ENCODE measurements around the gene MARCKS. TPM values are rescaled to one million over a fixed set of nuclear protein-coding genes. Genes with fewer than 3 reads are reported as not detected.

MARCKS gene
- total RNA-seq, 1 experiment from 2014 or later: 70.1 TPM

- Mint-ChIP-seq H3K27me3 (ENCODE audit: unreplicated experiment) (no peaks in the 10 kb centered on the region), H3K4me1 (ENCODE audit: low read depth, unreplicated experiment) (peaks cover 9% of the 10 kb centered on the region), H3K27ac (ENCODE audit: unreplicated experiment) (no peak overlapping the region), H3K4me3 (ENCODE audit: low read depth, unreplicated experiment) (no peak overlapping the region), H3K36me3 (ENCODE audit: insufficient read depth, unreplicated experiment) (no peaks in the 10 kb centered on the region), H3K9me3 (ENCODE audit: low read depth, unreplicated experiment) (peaks cover 3% of the 10 kb centered on the region)
- intact Hi-C loops (cut with micrococcal nuclease; ENCODE audit: unreplicated experiment): no loop called here
- TF ChIP-seq CTCF (IDR thresholded peaks at IDR 0.05; ENCODE audit: unreplicated experiment): no peak
- no TSS peak for BruUV-seq (replicated peaks)
- DNase-seq: no peak
- CTCF ChIA-PET: no interaction called here
These were observed 27.5 kb upstream of the MARCKS start for GRCh38 chr6:113829696-113830045.

- intact Hi-C loops (cut with micrococcal nuclease; ENCODE audit: unreplicated experiment): no loop called here
- CTCF ChIA-PET: no interaction called here
- H3K4me3 Mint-ChIP-seq (ENCODE audit: low read depth, unreplicated experiment): no peak overlapping the region
- H3K27ac Mint-ChIP-seq (ENCODE audit: unreplicated experiment): no peak overlapping the region
- peaks cover 9% of the 10 kb centered on the region for H3K4me1 Mint-ChIP-seq (ENCODE audit: low read depth, unreplicated experiment)
- BruUV-seq (replicated peaks): no TSS peak
- no peaks in the 10 kb centered on the region for H3K36me3 Mint-ChIP-seq (ENCODE audit: insufficient read depth, unreplicated experiment)
- DNase-seq: no peak
- no peak for TF ChIP-seq CTCF (IDR thresholded peaks at IDR 0.05; ENCODE audit: unreplicated experiment)
- H3K9me3 Mint-ChIP-seq (ENCODE audit: low read depth, unreplicated experiment): peaks cover 3% of the 10 kb centered on the region
- no peaks in the 10 kb centered on the region for H3K27me3 Mint-ChIP-seq (ENCODE audit: unreplicated experiment)
These were observed 27.0 kb upstream of the MARCKS start for GRCh38 chr6:113830140-113830539.

GRCh38 chr6:113833537-113833936 is 23.6 kb upstream of the MARCKS start:
- TF ChIP-seq CTCF (IDR thresholded peaks at IDR 0.05; ENCODE audit: unreplicated experiment): no peak
- Mint-ChIP-seq H3K4me3 (ENCODE audit: low read depth, unreplicated experiment) (no peak overlapping the region), H3K27ac (ENCODE audit: unreplicated experiment) (no peak overlapping the region), H3K36me3 (ENCODE audit: insufficient read depth, unreplicated experiment) (no peaks in the 10 kb centered on the region), H3K27me3 (ENCODE audit: unreplicated experiment) (no peaks in the 10 kb centered on the region), H3K9me3 (ENCODE audit: low read depth, unreplicated experiment) (no peaks in the 10 kb centered on the region), H3K4me1 (ENCODE audit: low read depth, unreplicated experiment) (peaks cover 9% of the 10 kb centered on the region)
- CTCF ChIA-PET: no interaction called here
- BruUV-seq (replicated peaks): no TSS peak
- intact Hi-C loops (cut with micrococcal nuclease; ENCODE audit: unreplicated experiment): no loop called here
- DNase-seq: no peak

GRCh38 chr6:113837170-113837569 is 20.0 kb upstream of the MARCKS start:
- Mint-ChIP-seq H3K4me3 (ENCODE audit: low read depth, unreplicated experiment) (no peak overlapping the region), H3K27me3 (ENCODE audit: unreplicated experiment) (no peaks in the 10 kb centered on the region), H3K36me3 (ENCODE audit: insufficient read depth, unreplicated experiment) (no peaks in the 10 kb centered on the region), H3K9me3 (ENCODE audit: low read depth, unreplicated experiment) (no peaks in the 10 kb centered on the region), H3K4me1 (ENCODE audit: low read depth, unreplicated experiment) (no peaks in the 10 kb centered on the region), H3K27ac (ENCODE audit: unreplicated experiment) (no peak overlapping the region)
- BruUV-seq (replicated peaks): no TSS peak
- CTCF ChIA-PET: no interaction called here
- no peak for TF ChIP-seq CTCF (IDR thresholded peaks at IDR 0.05; ENCODE audit: unreplicated experiment)
- no peak for DNase-seq
- intact Hi-C loops (cut with micrococcal nuclease; ENCODE audit: unreplicated experiment): no loop called here

- no peak for TF ChIP-seq CTCF (IDR thresholded peaks at IDR 0.05; ENCODE audit: unreplicated experiment)
- no peaks in the 10 kb centered on the region for H3K9me3 Mint-ChIP-seq (ENCODE audit: low read depth, unreplicated experiment)
- no peaks in the 10 kb centered on the region for H3K27me3 Mint-ChIP-seq (ENCODE audit: unreplicated experiment)
- DNase-seq: no peak
- BruUV-seq (replicated peaks): no TSS peak
- H3K4me3 Mint-ChIP-seq (ENCODE audit: low read depth, unreplicated experiment): no peak overlapping the region
- no peaks in the 10 kb centered on the region for H3K4me1 Mint-ChIP-seq (ENCODE audit: low read depth, unreplicated experiment)
- no peak overlapping the region for H3K27ac Mint-ChIP-seq (ENCODE audit: unreplicated experiment)
- CTCF ChIA-PET: no interaction called here
- no peaks in the 10 kb centered on the region for H3K36me3 Mint-ChIP-seq (ENCODE audit: insufficient read depth, unreplicated experiment)
- intact Hi-C loops (cut with micrococcal nuclease; ENCODE audit: unreplicated experiment): no loop called here
These were observed 15.0 kb upstream of the MARCKS start for GRCh38 chr6:113842165-113842564.
